ENCODE results near the gene CELF3.
"Not testable (repeated sequence)": the region's sequence is repeated elsewhere in the genome, so short reads cannot be mapped to it uniquely, and the experiment has no call there.

The CELF3 gene

DNA sequence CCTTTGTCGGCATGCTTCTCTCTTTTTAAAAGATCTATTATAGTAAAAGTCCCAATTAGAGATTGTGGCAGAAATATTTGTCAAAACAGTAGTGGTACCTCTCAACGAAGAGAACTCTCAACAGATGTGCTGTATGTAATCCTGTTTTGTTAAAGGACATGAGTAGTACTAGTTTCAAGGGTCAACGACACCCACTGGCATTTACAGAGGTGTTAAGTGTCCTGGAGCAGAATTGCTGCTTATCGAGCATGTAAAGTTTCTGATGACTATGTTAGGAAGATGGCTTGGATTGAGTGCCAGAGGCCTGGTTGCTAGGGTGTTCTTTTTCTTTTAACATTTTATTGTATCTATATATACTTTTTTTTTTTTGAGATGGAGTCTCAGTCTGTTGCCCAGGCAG lies 27.1 kb downstream of the CELF3 start:
- H3K4me3 ChIP-seq (ENCODE audit: low read depth in 1 of 2, low read length in 2 of 2), result no peak overlapping the region
- no peaks in the 10 kb centered on the region for H3K9me3 ChIP-seq (ENCODE audit: insufficient read depth, low read length, severe bottlenecking)
- TF ChIP-seq, protein P1, sequence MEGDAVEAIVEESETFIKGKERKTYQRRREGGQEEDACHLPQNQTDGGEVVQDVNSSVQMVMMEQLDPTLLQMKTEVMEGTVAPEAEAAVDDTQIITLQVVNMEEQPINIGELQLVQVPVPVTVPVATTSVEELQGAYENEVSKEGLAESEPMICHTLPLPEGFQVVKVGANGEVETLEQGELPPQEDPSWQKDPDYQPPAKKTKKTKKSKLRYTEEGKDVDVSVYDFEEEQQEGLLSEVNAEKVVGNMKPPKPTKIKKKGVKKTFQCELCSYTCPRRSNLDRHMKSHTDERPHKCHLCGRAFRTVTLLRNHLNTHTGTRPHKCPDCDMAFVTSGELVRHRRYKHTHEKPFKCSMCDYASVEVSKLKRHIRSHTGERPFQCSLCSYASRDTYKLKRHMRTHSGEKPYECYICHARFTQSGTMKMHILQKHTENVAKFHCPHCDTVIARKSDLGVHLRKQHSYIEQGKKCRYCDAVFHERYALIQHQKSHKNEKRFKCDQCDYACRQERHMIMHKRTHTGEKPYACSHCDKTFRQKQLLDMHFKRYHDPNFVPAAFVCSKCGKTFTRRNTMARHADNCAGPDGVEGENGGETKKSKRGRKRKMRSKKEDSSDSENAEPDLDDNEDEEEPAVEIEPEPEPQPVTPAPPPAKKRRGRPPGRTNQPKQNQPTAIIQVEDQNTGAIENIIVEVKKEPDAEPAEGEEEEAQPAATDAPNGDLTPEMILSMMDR (IDR thresholded peaks at IDR 0.05; ENCODE audit: borderline replicate concordance, extremely low read depth, low read length, poor library complexity, severe bottlenecking), result no peak
- no peak for TF ChIP-seq EZH2 (IDR thresholded peaks at IDR 0.05; ENCODE audit: borderline replicate concordance, low read depth, low read length, severe bottlenecking)
- no peak overlapping the region for H2AFZ ChIP-seq (ENCODE audit: low read depth, low read length)
- no peaks in the 10 kb centered on the region for H3K4me1 ChIP-seq (ENCODE audit: insufficient read depth, low read length)
- no peaks in the 10 kb centered on the region for H3K79me2 ChIP-seq (ENCODE audit: insufficient read depth, low read length)
- H3K27me3 ChIP-seq (ENCODE audit: insufficient read depth, low read length, poor library complexity), result no peaks in the 10 kb centered on the region
- DNase-seq, result no peak
- H3K9ac ChIP-seq (ENCODE audit: low read depth, low read length), result no peak overlapping the region
- no peak overlapping the region for H3K4me2 ChIP-seq (ENCODE audit: insufficient read depth, low read length)
- peaks cover 47% of the 10 kb centered on the region for H3K36me3 ChIP-seq (ENCODE audit: insufficient read depth, low read length)
- H3K27ac ChIP-seq (ENCODE audit: low read length), result no peak overlapping the region
- no peaks in the 10 kb centered on the region for H4K20me1 ChIP-seq (ENCODE audit: insufficient read depth, low read length)
- ATAC-seq (ENCODE audit: insufficient read depth, low read depth), result no peak

DNA sequence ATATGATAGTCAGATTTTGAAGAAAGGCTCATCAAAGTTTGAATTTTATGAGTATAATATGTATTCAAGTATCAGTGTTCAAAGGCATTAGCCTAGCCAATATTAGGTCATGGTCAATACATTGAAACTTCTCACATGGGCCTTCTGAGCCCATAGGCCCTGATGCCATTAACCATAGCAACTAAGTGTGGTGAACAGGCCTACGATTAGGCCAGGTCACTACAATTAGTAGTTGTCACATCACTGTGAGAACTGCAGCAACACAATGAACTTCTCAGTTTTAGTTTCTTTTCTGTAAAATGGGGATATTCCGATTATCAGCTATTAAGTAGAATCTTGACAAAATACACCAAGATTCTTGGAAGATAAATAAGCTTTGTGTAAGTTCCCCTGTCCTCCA lies 30.0 kb downstream of the CELF3 start:
- ATAC-seq (ENCODE audit: insufficient read depth, low read depth), result no peak
- no peak for DNase-seq
- peaks cover 39% of the 10 kb centered on the region for H3K36me3 ChIP-seq (ENCODE audit: insufficient read depth, low read length)
- H4K20me1 ChIP-seq (ENCODE audit: insufficient read depth, low read length), result no peaks in the 10 kb centered on the region
- TF ChIP-seq EZH2 (IDR thresholded peaks at IDR 0.05; ENCODE audit: borderline replicate concordance, low read depth, low read length, severe bottlenecking), result no peak
- TF ChIP-seq, protein P1 (IDR thresholded peaks at IDR 0.05; ENCODE audit: borderline replicate concordance, extremely low read depth, low read length, poor library complexity, severe bottlenecking), result no peak
- H3K27me3 ChIP-seq (ENCODE audit: insufficient read depth, low read length, poor library complexity), result no peaks in the 10 kb centered on the region
- H3K4me2 ChIP-seq (ENCODE audit: insufficient read depth, low read length), result no peak overlapping the region
- no peaks in the 10 kb centered on the region for H3K79me2 ChIP-seq (ENCODE audit: insufficient read depth, low read length)
- no peak overlapping the region for H3K9ac ChIP-seq (ENCODE audit: low read depth, low read length)
- H3K27ac ChIP-seq (ENCODE audit: low read length), result no peak overlapping the region
- no peaks in the 10 kb centered on the region for H3K4me1 ChIP-seq (ENCODE audit: insufficient read depth, low read length)
- H3K9me3 ChIP-seq (ENCODE audit: insufficient read depth, low read length, severe bottlenecking), result no peaks in the 10 kb centered on the region
- H3K4me3 ChIP-seq (ENCODE audit: low read depth in 1 of 2, low read length in 2 of 2), result no peak overlapping the region
- no peak overlapping the region for H2AFZ ChIP-seq (ENCODE audit: low read depth, low read length)

DNA sequence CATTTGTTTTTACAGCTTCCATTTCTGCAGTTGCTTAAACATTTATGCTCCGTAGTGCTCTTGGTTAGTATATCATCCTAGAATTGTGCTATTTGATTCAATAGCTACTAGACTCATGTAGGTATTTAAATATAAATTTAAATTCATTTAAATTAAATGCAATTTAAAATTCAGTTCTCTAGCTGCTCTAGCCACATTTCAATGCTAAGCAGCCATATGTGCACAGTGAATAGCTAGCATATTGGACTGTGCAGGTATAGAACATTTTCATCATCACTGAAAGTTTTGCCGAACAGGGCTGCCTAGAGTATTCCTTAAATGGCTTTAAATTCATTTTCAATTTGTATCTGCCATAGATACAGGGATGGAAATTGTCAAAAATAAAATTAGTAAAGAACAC lies 32.5 kb downstream of the CELF3 start:
- Histone ChIP-seq H3K4me3 (ENCODE audit: low read depth in 1 of 2, low read length in 2 of 2) (no peak overlapping the region), H3K9me3 (ENCODE audit: insufficient read depth, low read length, severe bottlenecking) (no peaks in the 10 kb centered on the region), H3K36me3 (ENCODE audit: insufficient read depth, low read length) (peaks cover 46% of the 10 kb centered on the region), H2AFZ (ENCODE audit: low read depth, low read length) (no peak overlapping the region), H3K79me2 (ENCODE audit: insufficient read depth, low read length) (no peaks in the 10 kb centered on the region), H3K27ac (ENCODE audit: low read length) (no peak overlapping the region), H3K27me3 (ENCODE audit: insufficient read depth, low read length, poor library complexity) (no peaks in the 10 kb centered on the region), H3K9ac (ENCODE audit: low read depth, low read length) (no peak overlapping the region), H4K20me1 (ENCODE audit: insufficient read depth, low read length) (no peaks in the 10 kb centered on the region), H3K4me1 (ENCODE audit: insufficient read depth, low read length) (no peaks in the 10 kb centered on the region), H3K4me2 (ENCODE audit: insufficient read depth, low read length) (no peak overlapping the region)
- TF ChIP-seq, protein P1 (IDR thresholded peaks at IDR 0.05; ENCODE audit: borderline replicate concordance, extremely low read depth, low read length, poor library complexity, severe bottlenecking), result no peak
- TF ChIP-seq EZH2 (IDR thresholded peaks at IDR 0.05; ENCODE audit: borderline replicate concordance, low read depth, low read length, severe bottlenecking), result no peak
- ATAC-seq (ENCODE audit: insufficient read depth, low read depth) (no peak), DNase-seq (no peak)

DNA sequence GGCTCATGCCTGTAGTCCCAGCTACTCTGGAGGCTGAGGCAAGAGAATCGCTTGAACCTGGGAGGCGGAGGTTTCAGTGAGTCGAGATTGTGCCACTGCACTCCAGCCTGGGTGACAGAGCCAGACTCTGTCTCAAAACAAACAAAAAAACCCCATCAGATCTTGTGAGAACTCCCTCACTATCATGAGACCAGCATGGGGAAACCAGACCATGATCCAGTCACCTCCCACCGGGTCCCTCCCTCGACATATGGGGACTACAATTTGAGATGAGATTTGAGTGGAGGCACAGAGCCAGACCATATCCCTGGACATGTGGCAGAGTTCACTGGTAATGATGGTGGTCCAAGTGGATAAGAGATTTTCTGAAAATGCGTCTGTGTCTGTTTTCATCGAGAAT lies 33.7 kb downstream of the CELF3 start:
- not testable (repeated sequence) for H3K4me2 ChIP-seq (ENCODE audit: insufficient read depth, low read length); DNase-seq; H3K79me2 ChIP-seq (ENCODE audit: insufficient read depth, low read length); H3K9me3 ChIP-seq (ENCODE audit: insufficient read depth, low read length, severe bottlenecking); H3K27me3 ChIP-seq (ENCODE audit: insufficient read depth, low read length, poor library complexity); H3K4me3 ChIP-seq (ENCODE audit: low read depth in 1 of 2, low read length in 2 of 2); H3K27ac ChIP-seq (ENCODE audit: low read length); H3K9ac ChIP-seq (ENCODE audit: low read depth, low read length); H2AFZ ChIP-seq (ENCODE audit: low read depth, low read length); H4K20me1 ChIP-seq (ENCODE audit: insufficient read depth, low read length); H3K4me1 ChIP-seq (ENCODE audit: insufficient read depth, low read length); ATAC-seq (ENCODE audit: insufficient read depth, low read depth)
- H3K36me3 ChIP-seq (ENCODE audit: insufficient read depth, low read length), result peaks cover 51% of the 10 kb centered on the region; the same call in 1 of the 2 replicates
